ENCODE measurements around the gene CCDC69.

Gene CCDC69

DNA sequence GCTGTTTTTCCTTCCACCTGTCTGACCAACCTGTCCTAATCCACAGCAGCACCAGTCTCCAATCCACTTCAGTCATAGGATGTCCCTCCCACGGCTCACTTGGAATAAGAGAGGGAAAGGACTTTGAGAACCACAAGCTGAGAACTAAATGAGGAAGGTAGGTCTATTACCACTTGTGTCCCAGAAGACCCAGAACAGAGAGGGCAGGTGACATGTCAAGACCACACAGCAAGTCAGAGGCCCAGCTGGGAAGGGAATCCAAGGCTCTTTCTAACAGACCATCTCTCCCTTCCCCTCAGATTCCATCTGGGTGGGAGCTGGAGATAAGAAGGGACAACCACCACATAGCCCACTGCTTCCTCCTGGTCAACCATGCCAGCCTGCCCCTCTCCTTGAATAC is 81.0 kb downstream of the CCDC69 start:
- Histone ChIP-seq H3K9me3 (ENCODE audit: low read length) (no peaks in the 10 kb centered on the region), H3K36me3 (ENCODE audit: insufficient read depth, low read length) (peaks cover 23% of the 10 kb centered on the region), H3K4me1 (ENCODE audit: insufficient read depth, low read length) (no peaks in the 10 kb centered on the region), H3K4me3 (ENCODE audit: low read length) (no peak overlapping the region), H2AFZ (ENCODE audit: low read depth, low read length) (no peak overlapping the region), H3K27me3 (ENCODE audit: insufficient read depth, low read length) (no peaks in the 10 kb centered on the region)

DNA sequence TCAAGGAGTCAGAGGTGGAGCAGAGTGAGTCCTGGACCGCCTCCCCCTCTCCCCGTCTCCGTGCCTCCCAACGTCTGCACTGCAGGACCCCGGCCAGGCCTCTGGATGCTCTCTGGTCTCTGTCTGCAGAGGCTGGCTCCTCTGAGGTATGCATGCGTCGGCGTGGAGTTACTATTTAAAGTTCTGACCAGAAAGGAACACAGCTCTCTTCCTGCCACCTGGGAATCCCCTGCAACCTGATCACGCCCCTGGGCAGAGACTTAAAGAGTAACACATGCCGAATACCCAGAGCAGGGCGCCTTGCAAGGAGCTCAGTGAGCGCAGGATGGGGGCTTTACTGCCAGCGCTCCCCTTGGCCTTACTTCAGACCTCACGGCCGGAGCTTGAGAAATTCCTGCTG is 82.4 kb downstream of the CCDC69 start:
- Histone ChIP-seq H2AFZ (ENCODE audit: low read depth, low read length) (no peak overlapping the region), H3K27me3 (ENCODE audit: insufficient read depth, low read length) (no peaks in the 10 kb centered on the region), H3K4me1 (ENCODE audit: insufficient read depth, low read length) (no peaks in the 10 kb centered on the region), H3K9me3 (ENCODE audit: low read length) (no peaks in the 10 kb centered on the region), H3K4me3 (ENCODE audit: low read length) (no peak overlapping the region), H3K36me3 (ENCODE audit: insufficient read depth, low read length) (peaks cover 37% of the 10 kb centered on the region)

GRCh38 chr5:151140686-151141459 is 83.0 kb downstream of the CCDC69 start:
- no peaks in the 10 kb centered on the region for H3K27me3 ChIP-seq (ENCODE audit: insufficient read depth, low read length)
- H3K4me1 ChIP-seq (ENCODE audit: insufficient read depth, low read length), result no peaks in the 10 kb centered on the region
- H3K4me3 ChIP-seq (ENCODE audit: low read length), result no peak overlapping the region
- H3K36me3 ChIP-seq (ENCODE audit: insufficient read depth, low read length), result peaks cover 44% of the 10 kb centered on the region
- H3K9me3 ChIP-seq (ENCODE audit: low read length), result no peaks in the 10 kb centered on the region
- no peak overlapping the region for H2AFZ ChIP-seq (ENCODE audit: low read depth, low read length)

GRCh38 chr5:151139646-151140045 is 84.2 kb downstream of the CCDC69 start:
- no peak overlapping the region for H2AFZ ChIP-seq (ENCODE audit: low read depth, low read length)
- H3K9me3 ChIP-seq (ENCODE audit: low read length), result no peaks in the 10 kb centered on the region
- H3K36me3 ChIP-seq (ENCODE audit: insufficient read depth, low read length), result peaks cover 52% of the 10 kb centered on the region
- no peak overlapping the region for H3K4me3 ChIP-seq (ENCODE audit: low read length)
- H3K4me1 ChIP-seq (ENCODE audit: insufficient read depth, low read length), result no peaks in the 10 kb centered on the region
- H3K27me3 ChIP-seq (ENCODE audit: insufficient read depth, low read length), result no peaks in the 10 kb centered on the region

DNA sequence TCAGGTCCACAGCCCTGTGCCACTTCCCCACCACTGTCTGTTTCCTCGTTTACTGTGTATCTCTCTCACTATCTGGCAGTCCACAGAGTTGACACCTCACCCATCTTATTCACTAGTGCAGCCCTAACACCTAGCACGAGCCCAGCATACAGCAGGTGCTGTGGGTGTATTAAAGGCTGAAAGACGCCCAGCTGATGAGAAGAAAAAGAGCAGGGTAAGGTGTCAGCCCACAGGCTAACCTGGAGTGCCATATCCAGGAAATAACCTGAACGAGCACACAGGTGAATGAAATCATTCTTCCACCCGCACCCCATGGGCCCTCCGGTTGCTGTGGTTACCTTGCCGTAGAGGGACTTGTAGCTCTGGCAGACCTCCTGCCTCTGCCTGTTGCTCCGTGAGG is 84.9 kb downstream of the CCDC69 start:
- no peaks in the 10 kb centered on the region for H3K4me1 ChIP-seq (ENCODE audit: insufficient read depth, low read length)
- no peaks in the 10 kb centered on the region for H3K27me3 ChIP-seq (ENCODE audit: insufficient read depth, low read length)
- peaks cover 58% of the 10 kb centered on the region for H3K36me3 ChIP-seq (ENCODE audit: insufficient read depth, low read length)
- no peak overlapping the region for H3K4me3 ChIP-seq (ENCODE audit: low read length)
- no peak overlapping the region for H2AFZ ChIP-seq (ENCODE audit: low read depth, low read length)
- no peaks in the 10 kb centered on the region for H3K9me3 ChIP-seq (ENCODE audit: low read length)

- H2AFZ ChIP-seq (ENCODE audit: low read depth, low read length), result no peak overlapping the region
- H3K4me1 ChIP-seq (ENCODE audit: insufficient read depth, low read length), result no peaks in the 10 kb centered on the region
- peaks cover 62% of the 10 kb centered on the region for H3K36me3 ChIP-seq (ENCODE audit: insufficient read depth, low read length)
- no peaks in the 10 kb centered on the region for H3K9me3 ChIP-seq (ENCODE audit: low read length)
- H3K4me3 ChIP-seq (ENCODE audit: low read length), result no peak overlapping the region
- no peaks in the 10 kb centered on the region for H3K27me3 ChIP-seq (ENCODE audit: insufficient read depth, low read length)
These were observed 85.8 kb downstream of the CCDC69 start for GRCh38 chr5:151138114-151138513.

DNA sequence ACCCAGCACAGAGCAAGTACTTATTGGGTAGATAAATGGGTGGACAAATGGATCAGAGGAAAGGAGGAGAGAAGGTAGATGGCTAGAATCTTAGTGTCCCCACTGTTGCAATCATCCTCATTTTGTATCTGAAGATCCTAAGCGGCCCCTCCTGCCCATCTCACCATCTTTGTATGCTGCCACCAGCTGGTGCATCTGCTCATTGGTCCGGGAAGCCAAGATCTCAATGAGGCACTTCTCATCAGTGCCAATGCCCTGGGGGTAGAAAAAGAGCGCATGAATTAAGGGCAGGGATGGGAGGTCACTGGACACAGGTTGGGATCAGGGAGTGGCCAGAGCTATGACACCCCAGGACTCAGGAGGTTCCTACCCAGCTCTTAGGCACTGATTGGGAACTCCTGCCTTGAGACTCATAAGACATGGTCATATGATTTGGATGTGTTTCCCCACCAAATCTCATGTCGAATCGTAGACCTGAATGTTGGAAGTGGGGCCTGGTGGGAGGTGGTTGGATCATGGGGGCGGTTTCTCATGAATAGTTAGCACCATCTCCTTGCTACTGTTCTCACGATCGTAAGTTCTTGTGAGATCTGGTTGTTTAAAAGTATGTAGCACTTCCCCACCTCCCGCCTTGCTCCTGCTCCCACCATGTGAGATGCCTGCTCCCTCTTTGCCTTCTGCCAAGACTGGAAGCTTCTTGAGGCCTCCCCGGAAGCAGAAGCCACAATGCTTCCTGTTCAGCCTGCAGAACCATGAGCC is 86.6 kb downstream of the CCDC69 start:
- Histone ChIP-seq H3K9me3 (ENCODE audit: low read length) (no peaks in the 10 kb centered on the region), H3K4me3 (ENCODE audit: low read length) (no peak overlapping the region), H2AFZ (ENCODE audit: low read depth, low read length) (no peak overlapping the region), H3K4me1 (ENCODE audit: insufficient read depth, low read length) (no peaks in the 10 kb centered on the region), H3K27me3 (ENCODE audit: insufficient read depth, low read length) (no peaks in the 10 kb centered on the region), H3K36me3 (ENCODE audit: insufficient read depth, low read length) (peaks cover 67% of the 10 kb centered on the region)

DNA sequence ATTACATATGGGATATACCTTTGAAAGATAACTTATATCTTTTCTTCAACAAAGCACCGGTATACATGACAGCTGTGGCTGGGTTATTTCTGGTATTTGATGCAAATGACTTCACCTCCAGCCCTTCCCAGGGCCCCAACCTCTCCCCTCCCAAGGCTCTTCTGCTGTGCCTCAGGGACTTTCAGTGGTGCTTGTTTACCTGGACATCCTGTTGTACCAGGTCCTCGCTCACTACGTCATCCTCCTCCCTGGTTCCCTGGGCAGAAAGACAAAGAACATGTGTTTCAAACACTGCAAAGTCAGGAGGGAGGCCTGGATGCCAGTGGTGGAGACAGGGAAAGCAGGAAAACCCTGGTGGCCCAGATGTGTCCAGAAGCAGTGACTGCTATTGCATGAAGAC is 89.7 kb downstream of the CCDC69 start:
- Histone ChIP-seq H3K4me1 (ENCODE audit: insufficient read depth, low read length) (no peaks in the 10 kb centered on the region), H2AFZ (ENCODE audit: low read depth, low read length) (no peak overlapping the region), H3K9me3 (ENCODE audit: low read length) (no peaks in the 10 kb centered on the region), H3K4me3 (ENCODE audit: low read length) (no peak overlapping the region), H3K27me3 (ENCODE audit: insufficient read depth, low read length) (no peaks in the 10 kb centered on the region), H3K36me3 (ENCODE audit: insufficient read depth, low read length) (peaks cover 89% of the 10 kb centered on the region)

DNA sequence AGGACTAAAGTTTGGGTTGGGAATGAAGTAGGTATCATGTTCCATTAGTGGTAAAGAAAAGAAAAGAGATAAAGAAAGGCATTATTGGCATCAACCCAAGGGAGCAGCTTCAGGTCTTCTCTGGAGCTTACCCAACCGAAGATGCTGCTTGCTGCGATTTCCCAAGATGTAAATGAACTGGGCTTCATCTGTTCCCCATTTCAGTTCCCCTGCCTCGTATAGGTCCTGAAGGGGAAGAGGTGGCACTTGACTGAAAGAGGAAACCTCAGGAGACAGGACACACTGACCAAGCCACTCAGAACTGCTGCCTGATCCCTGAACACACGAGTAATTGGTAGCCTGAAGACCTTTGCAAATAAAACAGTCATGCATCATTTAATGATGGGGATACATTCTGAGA is 90.9 kb downstream of the CCDC69 start:
- Histone ChIP-seq H3K27me3 (ENCODE audit: insufficient read depth, low read length) (no peaks in the 10 kb centered on the region), H3K9me3 (ENCODE audit: low read length) (no peaks in the 10 kb centered on the region), H3K4me3 (ENCODE audit: low read length) (no peak overlapping the region), H2AFZ (ENCODE audit: low read depth, low read length) (no peak overlapping the region), H3K36me3 (ENCODE audit: insufficient read depth, low read length) (peaks cover 86% of the 10 kb centered on the region), H3K4me1 (ENCODE audit: insufficient read depth, low read length) (no peaks in the 10 kb centered on the region)

Measured in neuron (in vitro differentiated cells).